Stimulated activated CD8-positive, alpha-beta memory T cell treated with anti-CD3 and anti-CD28 coated beads, Interleukin-4, amount 100 ng/mL, for 24 hours (primary cell): ENCODE measurements around the gene FSD2.
A peak's percentile ranks its signal among the peaks of the same experiment; 100 is the strongest.
"Not testable (repeated sequence)": the region's sequence is repeated elsewhere in the genome, so short reads cannot be mapped to it uniquely, and the experiment has no call there.

Source experiments
- DNase-seq: peaks from one replicate; pipeline ENCODE4 v3.0.0-alpha.2; 2020; ENCODE audit warnings: low read depth

FSD2 gene

GRCh38 chr15:82731527-82731926 is 74.3 kb downstream of the FSD2 start:
- DNase-seq = no peak

GRCh38 chr15:82730022-82730530 is 75.8 kb downstream of the FSD2 start:
- DNase-seq = no peak

DNA sequence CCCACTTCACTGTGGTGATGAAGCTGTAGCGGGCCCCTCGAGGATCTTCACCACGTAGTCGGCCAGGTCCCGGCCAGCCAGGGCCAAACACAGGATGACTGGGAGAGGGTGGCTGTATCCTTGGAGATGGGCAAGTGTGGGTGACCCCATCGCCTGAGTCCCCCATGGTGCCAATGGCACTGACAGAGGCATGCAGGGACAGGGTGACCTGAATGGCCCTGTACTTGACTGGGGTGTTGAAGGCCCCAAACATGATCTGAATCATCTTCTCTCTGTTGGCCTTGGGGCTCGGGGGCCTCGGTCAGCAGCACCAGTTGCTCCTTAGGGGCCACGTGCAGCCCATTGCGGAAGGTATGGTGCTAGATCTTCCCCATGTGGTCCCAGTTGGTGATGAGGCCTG is 79.1 kb downstream of the FSD2 start:
- no peak for DNase-seq

- DNase-seq = no peak
These were observed 90.9 kb downstream of the FSD2 start for GRCh38 chr15:82715003-82715402.

DNA sequence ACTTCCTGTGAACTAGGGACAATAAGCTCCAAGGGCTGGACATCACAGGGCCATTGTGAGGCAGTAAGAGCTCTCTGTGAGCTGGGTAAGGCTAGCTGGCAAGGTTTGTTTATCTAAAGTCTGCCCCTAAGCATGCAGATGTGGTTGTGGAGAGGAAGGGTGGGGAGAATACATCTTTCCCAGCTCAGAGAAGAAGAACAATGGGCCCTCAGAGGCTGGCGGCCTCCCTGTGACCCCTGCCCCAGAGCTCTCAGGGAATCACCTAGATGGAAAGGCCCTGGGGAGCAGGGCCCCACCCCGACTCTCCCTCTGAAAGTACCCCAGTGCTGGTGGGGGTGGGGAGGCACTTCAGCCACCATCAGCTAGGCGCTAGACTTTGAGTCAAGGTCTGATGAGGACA is 91.9 kb downstream of the FSD2 start:
- no peak for DNase-seq

DNA sequence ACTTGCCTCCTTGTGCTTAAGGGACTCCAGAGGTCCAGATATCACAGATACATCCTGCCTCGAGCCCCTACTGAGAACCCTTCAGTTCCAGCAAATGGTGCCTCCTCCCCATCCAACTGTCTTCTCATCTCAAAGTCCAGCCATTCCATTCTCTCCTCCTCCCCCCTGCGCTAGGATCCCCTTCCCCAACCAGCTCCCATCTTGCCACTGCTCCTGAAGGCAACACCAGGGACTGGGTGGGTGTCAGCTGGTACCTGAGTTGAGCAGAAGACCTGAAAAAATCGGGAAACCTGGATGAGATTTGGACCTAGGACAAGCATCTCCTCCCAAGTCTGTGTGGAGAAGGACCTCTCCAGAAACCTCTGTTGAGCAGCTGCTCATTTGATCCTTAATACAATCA is 93.8 kb downstream of the FSD2 start:
- no peak for DNase-seq

DNA sequence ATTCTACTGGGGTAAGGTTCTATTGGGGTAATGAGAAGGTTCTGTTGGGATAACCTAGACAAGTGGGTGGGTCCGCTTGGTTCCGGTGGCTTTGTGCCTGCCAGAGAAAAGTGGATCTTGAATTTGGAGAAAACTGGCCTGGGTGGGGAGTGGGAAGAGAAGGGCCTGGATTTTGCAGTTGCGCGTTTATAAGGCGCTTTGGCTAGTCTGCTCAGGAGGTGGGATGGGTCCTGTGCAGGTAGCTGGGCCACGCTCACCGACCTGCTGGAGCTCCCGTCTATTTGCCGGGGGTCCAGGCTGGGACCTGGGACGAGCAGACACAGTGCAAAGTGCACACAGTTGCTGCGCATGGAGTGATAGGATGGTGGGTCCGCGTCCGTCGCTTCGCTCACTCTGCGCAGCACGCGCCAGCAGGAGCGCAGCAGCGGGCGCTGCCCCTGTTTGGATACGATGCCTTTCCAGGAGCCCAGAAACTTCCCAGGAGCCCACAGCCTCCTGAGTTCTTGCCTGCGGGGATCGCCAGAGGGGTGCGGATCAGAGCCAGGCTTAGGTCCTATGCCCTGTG is 94.9 kb downstream of the FSD2 start:
- no peak for DNase-seq

GRCh38 chr15:82710208-82710555 is 95.7 kb downstream of the FSD2 start:
- no peak for DNase-seq

DNA sequence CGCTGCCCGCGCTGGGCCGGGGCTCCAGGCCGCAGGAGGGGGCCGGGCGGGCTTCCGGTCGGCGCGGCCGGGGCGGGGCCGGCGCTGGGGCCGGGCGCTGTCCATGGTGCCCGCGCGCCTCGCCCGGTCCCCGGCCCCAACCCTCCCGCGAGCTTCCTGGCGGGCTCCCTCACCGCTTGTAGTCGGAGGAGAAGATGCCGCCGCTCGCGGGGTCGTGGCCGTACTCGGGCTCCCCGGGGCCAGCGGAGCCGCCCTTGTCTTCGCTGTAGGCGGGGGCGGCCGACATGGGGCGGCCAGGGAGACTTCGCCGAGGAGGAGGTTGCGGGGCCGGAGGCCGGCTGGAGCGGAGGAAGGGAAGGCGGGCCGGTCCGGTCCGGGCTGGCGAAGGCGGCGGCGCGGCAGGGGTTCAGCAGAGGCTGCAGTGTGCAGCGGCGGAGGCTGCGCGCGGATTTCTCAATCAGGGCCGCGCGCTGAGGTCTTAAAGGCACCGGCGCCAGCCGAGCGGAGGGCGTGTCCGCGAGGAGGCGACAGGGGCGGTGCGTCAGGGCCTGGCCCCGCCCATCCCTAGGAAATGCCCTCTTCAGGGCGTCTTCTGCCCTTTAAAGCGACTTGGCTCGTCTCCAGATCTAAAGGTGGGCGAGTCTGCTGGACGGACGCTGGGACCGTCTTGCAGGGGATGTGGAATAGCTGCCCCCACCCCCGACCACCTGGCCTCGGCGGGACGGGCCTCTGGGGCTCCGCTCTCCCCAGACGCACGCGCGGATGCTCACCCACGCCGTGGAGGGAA is 96.3 kb downstream of the FSD2 start, which contains the start of gene AP3B2:
AP3B2 (minus strand) TSS at position 455 of the 787 bp plus-strand sequence; CDS start at position 286, 169 bp downstream.
- DNase-seq = peak; percentile 63

- no peak for DNase-seq
These were observed 96.8 kb downstream of the FSD2 start for GRCh38 chr15:82709081-82709420.

- not testable (repeated sequence) for DNase-seq
These were observed 100.0 kb downstream of the FSD2 start for GRCh38 chr15:82705856-82706255.
